ENCODE measurements around the gene OR13C2. TPM values are rescaled to one million over a fixed set of nuclear protein-coding genes. Genes with fewer than 3 reads are reported as not detected.

Gene OR13C2
- total RNA-seq, 1 experiment from 2014 or later: not detected

- intact Hi-C loops (cut with micrococcal nuclease): no loop called here
- DNase-seq (ENCODE audit: low read depth, low spot score) (no peak), ATAC-seq (no peak)
- H3K4me1 ChIP-seq (ENCODE audit: control insufficient read depth in 1 of 2, insufficient read depth in 2 of 2, low read length in 2 of 2): no peaks in the 10 kb centered on the region
- no peak within 1 kb of the TSS for H3K4me2 ChIP-seq (ENCODE audit: low read length)
- H3K27me3 ChIP-seq (ENCODE audit: insufficient read depth, low read length): no peaks in the 10 kb centered on the region
- ChIA-PET RAD21 (ENCODE audit: low non-redundant PET in 1 of 2, low total read pairs in 2 of 2, uncharacterized antibody in 2 of 2, unreplicated experiment in 2 of 2) (no interaction called here), CTCF (no interaction called here), POLR2A (no interaction called here)
- no peak within 1 kb of the TSS for H3K9ac ChIP-seq (ENCODE audit: low read length)
- H3K9me3 ChIP-seq (ENCODE audit: control insufficient read depth in 1 of 2, insufficient read depth in 1 of 2, low read depth in 1 of 2, low read length in 2 of 2): no peaks in the 10 kb centered on the region
- no peaks in the 10 kb centered on the region for H3K9me2 ChIP-seq (ENCODE audit: insufficient read depth)
- no peak within 1 kb of the TSS for H3K27ac ChIP-seq (ENCODE audit: low read depth, low read length)
- BruUV-seq (replicated peaks): no TSS peak
- no peaks in the 10 kb centered on the region for H3K79me2 ChIP-seq (ENCODE audit: insufficient read depth, low read length)
- no peak within 1 kb of the TSS for H3K4me3 ChIP-seq (replicated peaks in 1 of 2; ENCODE audit: low read depth in 1 of 2, low read length in 2 of 2)
- H3K36me3 ChIP-seq (ENCODE audit: control insufficient read depth in 1 of 2, insufficient read depth in 2 of 2, low read length in 2 of 2): no peaks in the 10 kb centered on the region
- H4K20me1 ChIP-seq (ENCODE audit: insufficient read depth): no peaks in the 10 kb centered on the region
- TF ChIP-seq EZH2phosphoT487 (IDR thresholded peaks at IDR 0.05; ENCODE audit: borderline replicate concordance) (no peak), ATF3 (IDR thresholded peaks at IDR 0.05) (no peak), CBX3 (IDR thresholded peaks at IDR 0.05; ENCODE audit: low read depth) (no peak), EGR1 (IDR thresholded peaks at IDR 0.05; ENCODE audit: low read depth) (no peak), TCF7L2 (IDR thresholded peaks at IDR 0.05; ENCODE audit: borderline replicate concordance, extremely low read depth, insufficient read depth, insufficient read length) (no peak), JUND (IDR thresholded peaks at IDR 0.05) (no peak), SIN3A (IDR thresholded peaks at IDR 0.05; ENCODE audit: low read depth) (no peak), SP1 (IDR thresholded peaks at IDR 0.05; ENCODE audit: low read depth) (no peak), RAD21 (IDR thresholded peaks at IDR 0.05; ENCODE audit: low read depth) (no peak), POLR2A (IDR thresholded peaks at IDR 0.05; ENCODE audit: borderline replicate concordance, extremely low read depth, insufficient read depth, insufficient read length) (no peak), CTCF (IDR thresholded peaks at IDR 0.05 in 2 of 3, conservative IDR thresholded peaks at IDR 0.05 in 1 of 3; ENCODE audit: borderline replicate concordance in 1 of 3, insufficient read depth in 1 of 3, low read depth in 2 of 3, low read length in 2 of 3) (no peak), MAX (IDR thresholded peaks at IDR 0.05) (no peak), EZH2 (IDR thresholded peaks at IDR 0.05) (no peak), ZBTB33 (IDR thresholded peaks at IDR 0.05; ENCODE audit: extremely low read depth, insufficient replicate concordance, low read length) (no peak), SRF (IDR thresholded peaks at IDR 0.05; ENCODE audit: low read depth) (no peak), ZFX (IDR thresholded peaks at IDR 0.05) (no peak), ELF1 (IDR thresholded peaks at IDR 0.05; ENCODE audit: borderline replicate concordance, low read depth) (no peak), ZNF274 (IDR thresholded peaks at IDR 0.05; ENCODE audit: low read depth, low read length) (no peak)
- H2AFZ ChIP-seq (ENCODE audit: low read depth, low read length, poor library complexity, severe bottlenecking): no peak within 1 kb of the TSS
Observed at GRCh38 chr9:104618104-104618503, 12.7 kb upstream of the OR13C2 start, which contains the start of gene OR13C9. Gene OR13C9 (minus strand): TSS chr9:104618204. CDS start chr9:104618204, 0 bp downstream.

Data from HCT116 (cell line).